Gastrocnemius medialis (tissue), 4 donors: ENCODE data around the gene SND1. TPM values are rescaled to one million over a fixed set of nuclear protein-coding genes. Genes with fewer than 3 reads are reported as not detected.

Experiments used
- ATAC-seq, 2 donors: fragments of 150-250 bp; one replicate each; pipeline ENCODE4 v1.9.1; 2016
- DNase-seq, 2 donors: peaks; one replicate each; pipeline ENCODE4 v3.0.0-alpha.2; 2019
- H3K27ac ChIP-seq, 4 donors: fragments of 200-600 bp; sonication (generic); 1 replicate in 1 of 4; 2 replicates in 3 of 4; pipeline ENCODE4 v1.5.1; 2016 to 2018; ENCODE audit warnings: mild to moderate bottlenecking in 2 of 4, moderate library complexity in 1 of 4
- H3K27me3 ChIP-seq, 3 donors: fragments of 200-600 bp; sonication (generic) in 2 of 3; 1 replicate in 1 of 3; 2 replicates in 2 of 3; pipeline versions ENCODE4 v1.5.1 to v1.6.0; 2016 to 2019; ENCODE audit warnings: mild to moderate bottlenecking in 1 of 3, moderate library complexity in 1 of 3
- H3K36me3 ChIP-seq, 2 donors: fragments of 200-600 bp; sonication (generic) in 1 of 2; one replicate each; pipeline ENCODE4 v1.5.1; 2017 to 2018
- H3K4me1 ChIP-seq, 2 donors: fragments of 200-600 bp; sonication (generic) in 1 of 2; one replicate each; pipeline ENCODE4 v1.5.1; 2016 to 2017; ENCODE audit warnings: mild to moderate bottlenecking in 2 of 2
- H3K4me3 ChIP-seq, 4 donors: fragments of 200-600 bp; sonication (generic) in 3 of 4; 1 replicate in 1 of 4; 2 replicates in 3 of 4; pipeline ENCODE4 v1.5.1; 2016 to 2019; ENCODE audit warnings: mild to moderate bottlenecking in 2 of 4
- H3K9me3 ChIP-seq, 3 donors: fragments of 200-600 bp; sonication (generic) in 2 of 3; 1 replicate in 1 of 3; 2 replicates in 2 of 3; pipeline ENCODE4 v1.5.1; 2016 to 2019
- POLR2A ChIP-seq, 2 donors: fragments of 450-650 bp; IDR thresholded peaks; one replicate each; pipeline ENCODE4 v1.6.1; 2017; ENCODE audit warnings: antibody characterized with exemption in 2 of 2, mild to moderate bottlenecking in 2 of 2, moderate library complexity in 2 of 2
- in situ Hi-C, 4 donors: fragments of 200-750 bp; cut with MboI; loops; one replicate each; pipeline versions ENCODE4 v1.15.0 to v1.8.0; 2017; ENCODE audit warnings: low sequenced_read_pairs in 4 of 4
- intact Hi-C: fragments of 100-400 bp; cut with DNase I; formaldehyde crosslinking; loops from one replicate; pipeline ENCODE4 v1.15.1; 2023; ENCODE audit warnings: low total_unique reads
- total RNA-seq, 4 donors: library from RNA; depleted of rRNA; stranded (reverse); fragments of >200 nt; gene quantifications; one replicate each; pipeline versions ENCODE4 v1.1.0 to v1.2.3, GENCODE V29; 2016
- TF ChIP-seq, protein P1 (sequence below), 5 experiments: fragments of 450-650 bp in 3 of 5; fragments of 200-600 bp in 2 of 5; sonication (generic) in 2 of 5; IDR thresholded peaks in 4 of 5; conservative IDR thresholded peaks in 1 of 5; 1 replicate in 4 of 5; 2 replicates in 1 of 5; pipeline ENCODE4 v1.5.1; 2016 to 2019; ENCODE audit warnings: antibody characterized with exemption in 5 of 5, mild to moderate bottlenecking in 3 of 5, moderate library complexity in 3 of 5

SND1 gene
- total RNA-seq, 4 donors from 2014 or later, result 30.4 to 73.0 (median 50.3) TPM

DNA sequence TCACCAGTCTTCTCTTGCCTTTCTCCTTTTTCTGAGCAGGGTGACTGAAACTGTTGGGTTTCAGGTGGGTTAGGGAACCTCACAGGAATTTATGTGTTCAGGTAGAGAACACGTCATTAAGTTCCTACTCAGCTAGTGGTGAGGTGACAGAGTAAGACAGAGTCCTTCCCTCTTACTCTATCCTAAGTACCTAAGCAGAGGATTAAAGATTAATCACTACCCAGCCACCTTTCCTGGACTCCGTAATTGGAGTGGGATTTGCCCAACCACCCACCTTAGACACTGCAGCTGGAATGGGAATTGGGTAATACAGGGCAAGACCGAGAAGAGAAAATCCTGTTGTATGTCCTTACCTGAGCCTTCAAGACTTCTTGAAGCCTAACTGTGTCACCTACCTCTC is 221.2 kb downstream of the SND1 start:
- in situ Hi-C loops (no loop called here), intact Hi-C loops (no loop called here)
- no peak for DNase-seq
- Histone ChIP-seq H3K4me3 (no peak overlapping the region), H3K4me1 (peaks cover 0 to 18% of the 10 kb centered on the region in 2 donors), H3K27me3 (no peaks in the 10 kb centered on the region), H3K36me3 (no peaks in the 10 kb centered on the region), H3K9me3 (no peaks in the 10 kb centered on the region), H3K27ac (no peak overlapping the region)
- no peak for TF ChIP-seq POLR2A (IDR thresholded peaks at IDR 0.05)
- TF ChIP-seq, protein P1, sequence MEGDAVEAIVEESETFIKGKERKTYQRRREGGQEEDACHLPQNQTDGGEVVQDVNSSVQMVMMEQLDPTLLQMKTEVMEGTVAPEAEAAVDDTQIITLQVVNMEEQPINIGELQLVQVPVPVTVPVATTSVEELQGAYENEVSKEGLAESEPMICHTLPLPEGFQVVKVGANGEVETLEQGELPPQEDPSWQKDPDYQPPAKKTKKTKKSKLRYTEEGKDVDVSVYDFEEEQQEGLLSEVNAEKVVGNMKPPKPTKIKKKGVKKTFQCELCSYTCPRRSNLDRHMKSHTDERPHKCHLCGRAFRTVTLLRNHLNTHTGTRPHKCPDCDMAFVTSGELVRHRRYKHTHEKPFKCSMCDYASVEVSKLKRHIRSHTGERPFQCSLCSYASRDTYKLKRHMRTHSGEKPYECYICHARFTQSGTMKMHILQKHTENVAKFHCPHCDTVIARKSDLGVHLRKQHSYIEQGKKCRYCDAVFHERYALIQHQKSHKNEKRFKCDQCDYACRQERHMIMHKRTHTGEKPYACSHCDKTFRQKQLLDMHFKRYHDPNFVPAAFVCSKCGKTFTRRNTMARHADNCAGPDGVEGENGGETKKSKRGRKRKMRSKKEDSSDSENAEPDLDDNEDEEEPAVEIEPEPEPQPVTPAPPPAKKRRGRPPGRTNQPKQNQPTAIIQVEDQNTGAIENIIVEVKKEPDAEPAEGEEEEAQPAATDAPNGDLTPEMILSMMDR (IDR thresholded peaks at IDR 0.05 in 4 of 5, conservative IDR thresholded peaks at IDR 0.05 in 1 of 5), result no peak
- ATAC-seq, result no peak

DNA sequence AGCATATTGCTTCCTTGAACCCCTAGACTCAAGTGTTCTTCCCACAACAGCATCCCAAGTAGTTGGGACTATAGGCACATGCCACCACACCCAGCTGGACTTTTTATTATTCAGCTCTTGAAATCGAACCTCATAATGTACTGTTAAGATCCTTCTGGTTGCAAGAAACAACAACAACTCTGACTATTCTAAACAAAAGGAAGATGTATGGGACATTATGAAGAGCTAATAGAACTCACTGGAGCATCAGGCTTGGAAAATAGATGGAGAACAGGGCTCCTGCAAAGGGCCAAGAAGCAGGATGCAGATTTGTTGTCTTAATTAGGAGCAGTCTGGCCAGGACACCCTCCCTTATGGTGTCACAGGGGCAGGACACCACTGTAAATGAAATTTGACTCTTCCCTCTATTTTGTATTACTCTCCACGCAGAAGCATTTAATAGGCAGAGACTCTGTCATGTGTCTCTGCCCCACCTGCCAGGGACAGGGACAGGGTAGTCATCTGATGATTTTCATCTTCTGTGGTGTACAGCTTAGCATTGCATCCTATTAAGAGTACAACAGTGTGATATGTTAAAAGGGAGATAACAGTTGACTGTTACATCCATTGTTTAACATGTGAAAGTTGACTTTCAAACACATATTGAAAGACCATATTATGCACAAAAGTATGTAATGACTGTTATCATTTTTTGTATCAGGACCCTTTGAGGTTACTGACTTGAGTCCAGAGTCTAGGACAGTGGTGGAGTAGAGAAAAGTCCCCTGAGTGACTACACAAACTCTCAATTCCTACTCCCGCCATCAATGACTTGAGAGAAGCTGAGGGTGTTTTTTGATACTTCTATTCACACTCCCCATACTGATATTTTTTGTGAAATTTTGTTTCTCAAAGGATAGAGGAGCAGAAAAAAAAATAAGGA is 222.0 kb downstream of the SND1 start:
- ATAC-seq, result no peak
- in situ Hi-C loops, result no loop called here

DNA sequence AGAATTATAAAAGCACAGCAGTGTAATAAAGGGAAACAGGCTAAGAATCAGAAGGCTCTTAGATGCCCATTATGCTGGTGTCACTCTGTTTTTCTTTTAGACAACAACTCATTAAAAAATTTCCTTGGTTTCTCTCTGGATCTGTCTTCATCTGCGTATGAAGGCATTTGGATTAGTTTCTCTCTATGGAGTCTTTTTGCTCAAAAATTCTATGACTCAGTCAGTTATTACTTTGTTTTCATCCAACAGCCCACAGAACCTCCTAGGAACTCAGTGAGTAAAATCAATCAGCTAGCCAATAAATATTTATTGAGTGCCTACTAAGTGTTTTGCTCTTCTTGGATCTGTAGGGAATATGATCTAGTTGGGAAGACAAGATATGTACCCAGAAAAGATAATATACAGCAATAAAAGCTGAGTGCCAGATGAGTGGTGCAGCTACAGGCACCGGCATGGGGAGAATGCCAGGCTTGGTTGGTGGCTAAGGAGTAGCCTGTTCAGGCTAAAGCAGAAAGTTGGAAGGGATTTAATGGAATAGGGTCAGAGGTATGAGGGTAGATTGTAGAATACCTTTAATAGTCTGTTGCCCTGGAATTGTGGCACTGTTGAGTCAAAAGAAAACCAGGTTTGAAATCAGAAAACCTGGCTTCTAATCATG is 223.1 kb downstream of the SND1 start:
- DNase-seq (no peak), ATAC-seq (no peak)
- in situ Hi-C loops (no loop called here), intact Hi-C loops (no loop called here)
- no peak overlapping the region for H3K27ac ChIP-seq
- H3K4me3 ChIP-seq, result no peak overlapping the region
- TF ChIP-seq, protein P1 (IDR thresholded peaks at IDR 0.05 in 4 of 5, conservative IDR thresholded peaks at IDR 0.05 in 1 of 5), result no peak
- no peak for TF ChIP-seq POLR2A (IDR thresholded peaks at IDR 0.05)
- H3K9me3 ChIP-seq, result no peaks in the 10 kb centered on the region
- H3K4me1 ChIP-seq, result peaks cover 0 to 18% of the 10 kb centered on the region in 2 donors
- no peaks in the 10 kb centered on the region for H3K27me3 ChIP-seq
- no peaks in the 10 kb centered on the region for H3K36me3 ChIP-seq

More for the DNA sequence above, 222.0 kb downstream of the SND1 start:
- no peaks in the 10 kb centered on the region for H3K27me3 ChIP-seq
- H3K4me1 ChIP-seq, result peaks cover 0 to 18% of the 10 kb centered on the region in 2 donors
- intact Hi-C loops, result no loop called here
- no peak overlapping the region for H3K4me3 ChIP-seq
- H3K27ac ChIP-seq, result no peak overlapping the region
- DNase-seq, result no peak
- no peaks in the 10 kb centered on the region for H3K36me3 ChIP-seq
- no peaks in the 10 kb centered on the region for H3K9me3 ChIP-seq
- no peak for TF ChIP-seq POLR2A (IDR thresholded peaks at IDR 0.05)

DNA sequence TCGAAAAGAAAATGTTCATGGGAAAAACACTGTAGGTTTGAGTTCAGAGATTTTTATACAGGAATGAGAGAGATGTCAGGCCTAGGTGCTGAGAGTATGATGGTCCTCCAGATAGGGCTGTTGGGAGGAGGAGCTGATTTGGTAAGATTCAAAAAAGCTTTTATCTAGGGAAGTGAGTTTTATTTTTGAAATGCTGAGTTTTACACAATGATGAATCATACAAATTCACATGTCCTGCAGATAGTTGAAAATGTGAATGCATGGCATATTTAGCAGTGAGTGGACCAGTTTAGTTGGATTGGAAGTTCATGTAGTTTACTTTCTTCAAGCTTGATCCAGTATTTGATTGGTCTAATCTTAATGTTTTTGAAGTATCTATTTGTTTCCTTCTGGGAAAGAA is 224.4 kb downstream of the SND1 start:
- Histone ChIP-seq H3K4me3 (no peak overlapping the region), H3K36me3 (no peaks in the 10 kb centered on the region), H3K9me3 (no peaks in the 10 kb centered on the region), H3K4me1 (peaks cover 0 to 18% of the 10 kb centered on the region in 2 donors), H3K27ac (no peak overlapping the region), H3K27me3 (no peaks in the 10 kb centered on the region)
- intact Hi-C loops (no loop called here), in situ Hi-C loops (no loop called here)
- DNase-seq, result no peak
- no peak for ATAC-seq
- TF ChIP-seq, protein P1 (IDR thresholded peaks at IDR 0.05 in 4 of 5, conservative IDR thresholded peaks at IDR 0.05 in 1 of 5), result no peak
- no peak for TF ChIP-seq POLR2A (IDR thresholded peaks at IDR 0.05)

DNA sequence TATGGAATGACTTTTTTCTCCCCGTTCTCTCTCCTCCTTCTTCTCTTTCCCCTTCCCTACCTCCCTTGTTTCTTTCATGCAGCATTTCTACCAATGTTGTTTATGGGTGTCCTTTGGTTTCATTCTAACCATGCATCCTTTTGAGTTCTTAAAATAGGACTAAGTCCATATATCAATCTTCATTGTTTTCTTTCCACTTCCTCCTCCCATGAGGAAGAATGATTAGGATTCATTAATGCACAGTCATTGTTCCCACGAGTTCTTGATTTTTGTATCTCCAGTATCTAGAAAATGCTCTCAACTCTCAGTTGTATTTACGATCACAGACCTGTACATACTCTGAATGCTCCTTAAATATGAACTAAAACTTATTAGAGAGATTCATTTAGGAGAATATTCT is 226.0 kb downstream of the SND1 start:
- TF ChIP-seq, protein P1 (IDR thresholded peaks at IDR 0.05 in 4 of 5, conservative IDR thresholded peaks at IDR 0.05 in 1 of 5), result no peak
- no peak for TF ChIP-seq POLR2A (IDR thresholded peaks at IDR 0.05)
- in situ Hi-C loops (no loop called here), intact Hi-C loops (no loop called here)
- Histone ChIP-seq H3K27me3 (no peaks in the 10 kb centered on the region), H3K27ac (no peak overlapping the region), H3K4me1 (peaks cover 5 to 25% of the 10 kb centered on the region in 2 donors), H3K36me3 (no peaks in the 10 kb centered on the region), H3K9me3 (no peaks in the 10 kb centered on the region), H3K4me3 (no peak overlapping the region)
- no peak for DNase-seq
- no peak for ATAC-seq
